HCT116 (cell line): ENCODE measurements around the gene MNT. TPM values are rescaled to one million over a fixed set of nuclear protein-coding genes. Genes with fewer than 3 reads are reported as not detected.

Experiments used
- ATAC-seq: fragments of 200-7000 bp; cut with Tn5 transposase; 2 replicates; pipeline ENCODE4 v1.9.1; 2020; ENCODE audit warnings: mild to moderate bottlenecking, moderate library complexity
- BruUV-seq: library from RNA; stranded (reverse); fragments of 400-500 nt; replicated peaks from 2 replicates; lab custom pipeline; 2021; lab: Mats Ljungman, UMichigan
- CTCF ChIA-PET: fragments of 300-600 bp; sonication (Branson Sonifier 250); formaldehyde crosslinking; loops from one replicate; lab custom pipeline; 2021; ENCODE audit warnings: antibody characterized with exemption; lab: Charles Lee
- POLR2A ChIA-PET: fragments of 300-600, 350-600 bp; sonication (Branson Sonifier 250); formaldehyde crosslinking; loops from one replicate; lab custom pipeline; 2021; ENCODE audit warnings: antibody characterized with exemption; lab: Charles Lee
- RAD21 ChIA-PET, 2 experiments: fragments of 300-600 bp; sonication (Branson Sonifier 250); formaldehyde crosslinking; loops; one replicate each; lab custom pipeline; 2023; ENCODE audit warnings: low total read pairs in 2 of 2; ENCODE audit not compliant: uncharacterized antibody in 2 of 2, unreplicated experiment in 2 of 2, low non-redundant PET in 1 of 2; lab: Charles Lee
- DNase-seq: peaks from one replicate; pipeline ENCODE4 v3.0.0-alpha.2; 2010; ENCODE audit warnings: low read depth, low spot score
- H2AFZ ChIP-seq: fragments of 200-600 bp; shearing (Covaris generic), sonication (generic); 2 replicates; pipeline ENCODE4 v1.6.1; 2017; ENCODE audit warnings: low read depth, mixed run types, mixed read lengths, antibody characterized with exemption, low read length; ENCODE audit not compliant: poor library complexity, severe bottlenecking
- H3K27ac ChIP-seq: 2 replicates; pipeline ENCODE4 v1.5.1; 2012; ENCODE audit warnings: low read depth, low read length
- H3K27me3 ChIP-seq: fragments of 200-600 bp; sonication (generic); 2 replicates; pipeline ENCODE4 v1.6.1; 2016; ENCODE audit warnings: mixed run types, low read length, mixed read lengths; ENCODE audit not compliant: insufficient read depth
- H3K36me3 ChIP-seq, 2 experiments: fragments of 200-500 bp in 1 of 2; fragments of 200-600 bp in 1 of 2; sonication (Bioruptor generic) in 1 of 2; sonication (generic) in 1 of 2; 2 replicates each; pipeline versions ENCODE4 v1.5.1 to v1.6.1; 2014 to 2016; ENCODE audit warnings: low read length in 2 of 2, inconsistent platforms in 1 of 2, mixed read lengths in 1 of 2, mixed run types in 1 of 2; ENCODE audit not compliant: insufficient read depth in 2 of 2, control insufficient read depth in 1 of 2
- H3K4me1 ChIP-seq, 2 experiments: fragments of 200-600 bp in 1 of 2; sonication (generic) in 1 of 2; 2 replicates each; pipeline versions ENCODE4 v1.5.1 to v1.6.1; 2012 to 2017; ENCODE audit warnings: low read length in 2 of 2, inconsistent platforms in 1 of 2, mild to moderate bottlenecking in 1 of 2, mixed read lengths in 1 of 2, mixed run types in 1 of 2, moderate library complexity in 1 of 2; ENCODE audit not compliant: insufficient read depth in 2 of 2, control insufficient read depth in 1 of 2
- H3K4me2 ChIP-seq: fragments of 200-600 bp; sonication (generic); 2 replicates; pipeline ENCODE4 v1.6.1; 2017; ENCODE audit warnings: mixed run types, low read length, mixed read lengths
- H3K4me3 ChIP-seq, 2 experiments: fragments of 200-600 bp in 1 of 2; sonication (generic) in 1 of 2; replicated peaks in 1 of 2; 2 replicates each; pipeline ENCODE4 v1.5.1; 2011 to 2016; ENCODE audit warnings: low read length in 2 of 2, control low read depth in 1 of 2, low read depth in 1 of 2, mild to moderate bottlenecking in 1 of 2, mixed read lengths in 1 of 2, mixed run types in 1 of 2
- H3K79me2 ChIP-seq: fragments of 200-600 bp; sonication (generic); 2 replicates; pipeline ENCODE4 v1.6.1; 2017; ENCODE audit warnings: mild to moderate bottlenecking, mixed run types, low read length, moderate library complexity, mixed read lengths; ENCODE audit not compliant: insufficient read depth
- H3K9ac ChIP-seq: fragments of 200-600 bp; sonication (generic); 2 replicates; pipeline ENCODE4 v1.6.1; 2016; ENCODE audit warnings: low read length, mixed read lengths
- H3K9me2 ChIP-seq: fragments of 200-600 bp; sonication (generic), shearing (Covaris generic); 2 replicates; pipeline ENCODE4 v1.6.1; 2017; ENCODE audit warnings: mixed run types, mild to moderate bottlenecking, moderate library complexity; ENCODE audit not compliant: insufficient read depth
- H3K9me3 ChIP-seq, 2 experiments: fragments of 200-500 bp in 1 of 2; fragments of 200-600 bp in 1 of 2; sonication (Bioruptor generic) in 1 of 2; sonication (generic) in 1 of 2; 2 replicates each; pipeline ENCODE4 v1.6.1; 2014 to 2017; ENCODE audit warnings: low read length in 2 of 2, mixed read lengths in 2 of 2, inconsistent platforms in 1 of 2, low read depth in 1 of 2, mild to moderate bottlenecking in 1 of 2, mixed run types in 1 of 2, moderate library complexity in 1 of 2; ENCODE audit not compliant: control insufficient read depth in 1 of 2, insufficient read depth in 1 of 2
- H4K20me1 ChIP-seq: fragments of 200-600 bp; sonication (generic), shearing (Covaris generic); 2 replicates; pipeline ENCODE4 v1.6.1; 2017; ENCODE audit warnings: mixed run types, mild to moderate bottlenecking, moderate library complexity; ENCODE audit not compliant: insufficient read depth
- POLR2A ChIP-seq: IDR thresholded peaks from 2 replicates; pipeline ENCODE4 v1.7.0; 2011; ENCODE audit warnings: borderline replicate concordance; ENCODE audit not compliant: insufficient read depth, insufficient read length; ENCODE audit errors: extremely low read depth
- TCF7L2 ChIP-seq: IDR thresholded peaks from 2 replicates; pipeline ENCODE4 v1.7.0; 2011; ENCODE audit warnings: borderline replicate concordance, inconsistent platforms; ENCODE audit not compliant: insufficient read depth, insufficient read length; ENCODE audit errors: extremely low read depth
- ZBTB33 ChIP-seq: IDR thresholded peaks from 2 replicates; pipeline ENCODE4 v1.6.1; 2011; ENCODE audit warnings: mild to moderate bottlenecking, low read length, moderate library complexity; ENCODE audit not compliant: insufficient replicate concordance; ENCODE audit errors: extremely low read depth
- ZFX ChIP-seq: fragments of 450-650 bp; IDR thresholded peaks from 2 replicates; pipeline ENCODE4 v1.6.1; 2017
- intact Hi-C: fragments of 100-400 bp; cut with micrococcal nuclease; formaldehyde crosslinking; loops from 2 replicates; pipeline ENCODE4 v1.10.0; 2022
- total RNA-seq: library from RNA; stranded (reverse); gene quantifications from one replicate; pipeline ENCODE4 v1.2.1, GENCODE V29; 2021; ENCODE audit not compliant: unreplicated experiment
- TF ChIP-seq, protein P1 (sequence below): IDR thresholded peaks from 2 replicates; pipeline ENCODE4 v1.6.1; 2012

Gene MNT
- total RNA-seq, 1 experiment from 2014 or later, result 37.0 TPM

DNA sequence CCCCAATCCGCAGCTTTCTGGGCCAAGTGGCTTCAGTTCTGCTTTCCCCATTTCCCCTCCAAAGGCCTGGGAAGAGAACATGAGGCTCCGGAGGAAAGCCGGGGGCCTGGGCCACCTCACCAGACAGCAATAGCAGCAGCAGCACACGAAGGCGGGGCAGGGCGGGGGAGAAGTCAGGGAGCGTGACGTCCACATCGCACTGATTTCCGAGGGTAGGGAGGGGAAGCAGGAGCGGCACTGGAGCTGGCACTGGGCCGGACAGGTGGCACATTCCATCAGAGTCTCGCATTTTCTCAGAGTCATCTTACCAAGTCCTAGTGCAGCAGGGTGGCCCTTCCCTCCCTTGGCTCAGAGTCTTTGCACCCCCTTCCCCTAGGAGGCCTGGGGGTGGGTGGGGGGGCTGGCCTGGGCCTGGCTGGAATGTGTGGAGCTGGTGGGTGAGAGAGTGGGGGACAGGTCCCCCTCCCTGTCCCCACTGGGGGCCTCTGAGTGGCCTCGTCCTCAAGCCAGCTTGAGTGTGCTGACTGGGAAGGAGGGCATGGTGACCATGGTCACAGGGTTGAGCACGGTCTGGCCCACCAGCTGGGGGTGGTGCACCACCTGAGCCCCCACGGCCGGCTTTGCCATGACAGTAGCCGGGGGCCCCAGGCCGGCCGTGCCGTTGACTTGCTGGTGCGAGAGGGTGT, 14.3 kb downstream of the MNT start:
- Histone ChIP-seq H3K4me3 (no peak overlapping the region), H3K36me3 (peaks cover 0 to 3% of the 10 kb centered on the region in 2 experiments; a peak in 1 of 4 replicates), H3K9me2 (no peaks in the 10 kb centered on the region), H3K27ac (no peak overlapping the region), H2AFZ (no peak overlapping the region), H4K20me1 (no peaks in the 10 kb centered on the region), H3K4me2 (no peak overlapping the region), H3K9me3 (no peaks in the 10 kb centered on the region), H3K27me3 (no peaks in the 10 kb centered on the region), H3K9ac (no peak overlapping the region), H3K79me2 (peaks cover 5% of the 10 kb centered on the region), H3K4me1 (peaks cover 5 to 27% of the 10 kb centered on the region in 2 experiments)
- DNase-seq, result no peak
- ChIA-PET CTCF (interaction anchor here (0.7 kb wide), 1 partner anchor 30 kb away, joined by 3 read pairs; no protein-coding TSS in a partner anchor), POLR2A (no interaction called here), RAD21 (no interaction called here)
- TF ChIP-seq POLR2A (no peak), TCF7L2 (no peak), ZBTB33 (no peak), ZFX (no peak)
- TF ChIP-seq, protein P1, sequence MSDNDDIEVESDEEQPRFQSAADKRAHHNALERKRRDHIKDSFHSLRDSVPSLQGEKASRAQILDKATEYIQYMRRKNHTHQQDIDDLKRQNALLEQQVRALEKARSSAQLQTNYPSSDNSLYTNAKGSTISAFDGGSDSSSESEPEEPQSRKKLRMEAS, result no peak
- no peak for ATAC-seq
- BruUV-seq, result no TSS peak
- intact Hi-C loops, result no loop called here
